CD4-positive, alpha-beta T cell (primary cell): ENCODE measurements around the gene ZRSR2. TPM values are rescaled to one million over a fixed set of nuclear protein-coding genes. Genes with fewer than 3 reads are reported as not detected.
A peak's percentile ranks its signal among the peaks of the same experiment; 100 is the strongest.

Experiments used
- ATAC-seq: fragments of 200-7000 bp; cut with Tn5 transposase; one replicate; pipeline ENCODE4 v1.10.0; 2022; ENCODE audit warnings: mild to moderate bottlenecking; ENCODE audit not compliant: poor library complexity
- CTCF ChIA-PET: fragments of 350-600 bp; sonication (Branson Sonifier 250); formaldehyde crosslinking; loops from one replicate; lab custom pipeline; 2021; ENCODE audit warnings: antibody characterized with exemption, inconsistent platforms; lab: Charles Lee
- POLR2A ChIA-PET: fragments of 350-600 bp; sonication (Branson Sonifier 250); formaldehyde crosslinking; loops from one replicate; lab custom pipeline; 2021; ENCODE audit warnings: antibody characterized with exemption, inconsistent platforms; lab: Charles Lee
- DNase-seq, 14 experiments: peaks; one replicate each; pipeline ENCODE4 v3.0.0-alpha.2; 2013 to 2020; ENCODE audit warnings: mixed read lengths in 2 of 14
- H3K27ac ChIP-seq, 2 donors: one replicate each; pipeline versions ENCODE4 v1.5.1 to v1.7.0; 2013; ENCODE audit warnings: low read length in 2 of 2, low read depth in 1 of 2, mild to moderate bottlenecking in 1 of 2
- H3K27me3 ChIP-seq, 2 experiments: 1 replicate in 1 of 2; 2 replicates in 1 of 2; pipeline versions ENCODE4 v1.6.1 to v1.7.0; 2013; ENCODE audit warnings: low read length in 2 of 2, control low read depth in 1 of 2, mild to moderate bottlenecking in 1 of 2, moderate library complexity in 1 of 2; ENCODE audit not compliant: insufficient read depth in 2 of 2, control insufficient read depth in 1 of 2
- H3K36me3 ChIP-seq: one replicate; pipeline ENCODE4 v1.6.1; 2013; ENCODE audit warnings: low read length, control low read depth; ENCODE audit not compliant: insufficient read depth
- H3K4me1 ChIP-seq: one replicate; pipeline ENCODE4 v1.6.1; 2013; ENCODE audit warnings: low read length, control low read depth; ENCODE audit not compliant: insufficient read depth
- H3K4me3 ChIP-seq: one replicate; pipeline ENCODE4 v1.5.1; 2013; ENCODE audit warnings: mild to moderate bottlenecking, low read length, moderate library complexity
- H3K9me3 ChIP-seq, 2 experiments: 1 replicate in 1 of 2; 2 replicates in 1 of 2; pipeline versions ENCODE4 v1.6.1 to v1.7.0; 2013; ENCODE audit warnings: low read length in 2 of 2, mild to moderate bottlenecking in 2 of 2, control low read depth in 1 of 2, moderate library complexity in 1 of 2; ENCODE audit not compliant: control insufficient read depth in 1 of 2, insufficient read depth in 1 of 2
- H3K27ac Mint-ChIP-seq: one replicate; pipeline ENCODE4 v1.8.0; 2020; ENCODE audit warnings: mixed read lengths
- H3K27me3 Mint-ChIP-seq: one replicate; pipeline ENCODE4 v1.8.0; 2021; ENCODE audit warnings: mixed read lengths
- H3K36me3 Mint-ChIP-seq: one replicate; pipeline ENCODE4 v1.8.0; 2021; ENCODE audit warnings: low read depth, mixed read lengths
- H3K4me1 Mint-ChIP-seq: one replicate; pipeline ENCODE4 v1.8.0; 2021; ENCODE audit warnings: low read depth, mixed read lengths
- H3K4me3 Mint-ChIP-seq: one replicate; pipeline ENCODE4 v1.8.0; 2020; ENCODE audit warnings: mild to moderate bottlenecking, mixed read lengths
- H3K9me3 Mint-ChIP-seq: one replicate; pipeline ENCODE4 v1.8.0; 2020; ENCODE audit warnings: mixed read lengths
- intact Hi-C, 2 experiments: fragments of 100-400 bp; cut with DNase I in 1 of 2; cut with micrococcal nuclease in 1 of 2; formaldehyde crosslinking; loops; one replicate each; pipeline versions ENCODE4 v1.15.1 to v1.9.0; 2023 to 2025; cut with DNase I, micrococcal nuclease
- total RNA-seq, 174 experiments: library from RNA in 2 of 174; stranded (reverse) in 2 of 174; gene quantifications; one replicate each; pipeline ENCODE4 v1.2.3 and lab custom pipeline; 2021 to 2026
- TF ChIP-seq, protein P1 (sequence below): fragments of 200-600 bp; IDR thresholded peaks from one replicate; pipeline ENCODE4 v1.8.0; 2022; ENCODE audit warnings: antibody characterized with exemption, mild to moderate bottlenecking

ZRSR2 gene
- total RNA-seq, 2 experiments from 2014 or later, result 18.4 to 21.1 TPM

DNA sequence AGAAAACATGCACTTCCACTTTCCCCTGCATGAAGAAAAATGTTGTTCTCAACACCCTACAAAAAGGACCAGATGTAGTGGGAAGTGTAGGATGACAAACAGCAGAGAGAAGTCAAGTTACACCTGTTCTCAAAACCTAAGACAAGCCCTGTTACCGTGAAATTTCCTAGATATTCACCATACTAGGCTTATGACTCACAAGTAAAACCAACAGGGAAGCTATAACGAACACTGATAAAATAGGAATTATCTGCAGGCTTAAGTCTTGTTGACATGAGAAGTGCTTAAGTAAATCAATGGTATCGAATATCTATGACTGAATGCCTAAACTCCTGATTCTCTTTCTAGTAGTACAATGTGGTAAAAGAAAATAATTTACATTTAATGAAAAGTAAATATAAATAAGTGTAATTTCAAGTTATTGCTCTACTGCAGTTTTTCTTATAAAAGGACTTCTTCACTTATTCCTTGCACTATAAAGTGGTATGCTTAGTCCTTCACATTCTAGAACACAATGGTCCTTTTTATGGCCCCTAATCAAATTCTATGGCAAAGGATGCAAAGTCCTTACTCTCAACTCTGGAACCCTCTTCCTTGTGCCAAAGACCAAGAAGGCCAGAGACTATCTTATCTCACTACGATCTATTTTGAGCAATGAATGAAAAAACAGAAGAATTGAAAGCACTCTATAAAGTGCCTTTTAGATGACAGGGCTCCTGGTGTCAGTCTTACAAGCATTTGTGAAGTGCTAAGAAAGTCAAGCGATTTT is 44.7 kb downstream of the ZRSR2 start:
- Histone ChIP-seq H3K36me3 (peaks cover 6% of the 10 kb centered on the region), H3K4me3 (no peak overlapping the region), H3K9me3 (no peaks in the 10 kb centered on the region), H3K4me1 (no peaks in the 10 kb centered on the region), H3K27ac (no peak overlapping the region), H3K27me3 (no peaks in the 10 kb centered on the region)
- H3K27me3 Mint-ChIP-seq, result no peaks in the 10 kb centered on the region
- H3K36me3 Mint-ChIP-seq, result peaks cover 2% of the 10 kb centered on the region
- no peaks in the 10 kb centered on the region for H3K9me3 Mint-ChIP-seq
- TF ChIP-seq, protein P1, sequence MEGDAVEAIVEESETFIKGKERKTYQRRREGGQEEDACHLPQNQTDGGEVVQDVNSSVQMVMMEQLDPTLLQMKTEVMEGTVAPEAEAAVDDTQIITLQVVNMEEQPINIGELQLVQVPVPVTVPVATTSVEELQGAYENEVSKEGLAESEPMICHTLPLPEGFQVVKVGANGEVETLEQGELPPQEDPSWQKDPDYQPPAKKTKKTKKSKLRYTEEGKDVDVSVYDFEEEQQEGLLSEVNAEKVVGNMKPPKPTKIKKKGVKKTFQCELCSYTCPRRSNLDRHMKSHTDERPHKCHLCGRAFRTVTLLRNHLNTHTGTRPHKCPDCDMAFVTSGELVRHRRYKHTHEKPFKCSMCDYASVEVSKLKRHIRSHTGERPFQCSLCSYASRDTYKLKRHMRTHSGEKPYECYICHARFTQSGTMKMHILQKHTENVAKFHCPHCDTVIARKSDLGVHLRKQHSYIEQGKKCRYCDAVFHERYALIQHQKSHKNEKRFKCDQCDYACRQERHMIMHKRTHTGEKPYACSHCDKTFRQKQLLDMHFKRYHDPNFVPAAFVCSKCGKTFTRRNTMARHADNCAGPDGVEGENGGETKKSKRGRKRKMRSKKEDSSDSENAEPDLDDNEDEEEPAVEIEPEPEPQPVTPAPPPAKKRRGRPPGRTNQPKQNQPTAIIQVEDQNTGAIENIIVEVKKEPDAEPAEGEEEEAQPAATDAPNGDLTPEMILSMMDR, result no peak
- DNase-seq, result no peak
- ATAC-seq, result no peak
- POLR2A ChIA-PET, result interaction anchor here (1.5 kb wide), 1 partner anchor 44 kb away, joined by 3 read pairs; no protein-coding TSS in a partner anchor
- intact Hi-C loops, result no loop called here
- CTCF ChIA-PET, result no interaction called here
- no peak overlapping the region for H3K27ac Mint-ChIP-seq
- no peaks in the 10 kb centered on the region for H3K4me1 Mint-ChIP-seq
- H3K4me3 Mint-ChIP-seq, result no peak overlapping the region

DNA sequence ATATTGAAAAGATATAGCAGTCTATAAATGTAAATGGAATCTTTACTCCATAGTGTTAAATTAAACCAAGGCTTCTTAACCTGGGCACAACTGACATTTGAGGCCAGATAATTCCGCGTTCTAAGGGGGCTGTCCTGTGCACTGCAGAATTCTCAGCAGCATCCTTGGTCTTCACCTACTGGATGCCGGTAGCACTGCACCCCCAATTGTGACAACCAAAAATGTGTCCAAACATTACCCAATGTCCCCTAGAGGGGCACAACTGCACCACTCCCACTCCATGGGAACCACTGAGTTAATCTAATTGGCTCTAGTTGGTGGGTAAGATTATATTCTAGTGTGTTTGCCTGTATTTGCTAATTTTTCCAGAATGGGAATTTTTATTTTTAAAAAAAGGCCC is 47.7 kb downstream of the ZRSR2 start:
- Mint-ChIP-seq H3K27me3 (no peaks in the 10 kb centered on the region), H3K36me3 (peaks cover 8% of the 10 kb centered on the region), H3K27ac (no peak overlapping the region), H3K4me3 (no peak overlapping the region), H3K9me3 (no peaks in the 10 kb centered on the region), H3K4me1 (no peaks in the 10 kb centered on the region)
- intact Hi-C loops, result no loop called here
- ATAC-seq, result peak; percentile 74
- H3K9me3 ChIP-seq, result no peaks in the 10 kb centered on the region
- H3K4me3 ChIP-seq, result no peak overlapping the region
- peaks cover 10% of the 10 kb centered on the region for H3K36me3 ChIP-seq
- no peaks in the 10 kb centered on the region for H3K4me1 ChIP-seq
- peak in 3 of 14 experiments; percentile 13 to 42 (median 26) for DNase-seq
- ChIA-PET CTCF (interaction anchor here (1.0 kb wide), 1 partner anchor 65 kb away, joined by 3 read pairs; no protein-coding TSS in a partner anchor), POLR2A (no interaction called here)
- TF ChIP-seq, protein P1, result no peak
- no peak overlapping the region for H3K27ac ChIP-seq
- no peaks in the 10 kb centered on the region for H3K27me3 ChIP-seq

DNA sequence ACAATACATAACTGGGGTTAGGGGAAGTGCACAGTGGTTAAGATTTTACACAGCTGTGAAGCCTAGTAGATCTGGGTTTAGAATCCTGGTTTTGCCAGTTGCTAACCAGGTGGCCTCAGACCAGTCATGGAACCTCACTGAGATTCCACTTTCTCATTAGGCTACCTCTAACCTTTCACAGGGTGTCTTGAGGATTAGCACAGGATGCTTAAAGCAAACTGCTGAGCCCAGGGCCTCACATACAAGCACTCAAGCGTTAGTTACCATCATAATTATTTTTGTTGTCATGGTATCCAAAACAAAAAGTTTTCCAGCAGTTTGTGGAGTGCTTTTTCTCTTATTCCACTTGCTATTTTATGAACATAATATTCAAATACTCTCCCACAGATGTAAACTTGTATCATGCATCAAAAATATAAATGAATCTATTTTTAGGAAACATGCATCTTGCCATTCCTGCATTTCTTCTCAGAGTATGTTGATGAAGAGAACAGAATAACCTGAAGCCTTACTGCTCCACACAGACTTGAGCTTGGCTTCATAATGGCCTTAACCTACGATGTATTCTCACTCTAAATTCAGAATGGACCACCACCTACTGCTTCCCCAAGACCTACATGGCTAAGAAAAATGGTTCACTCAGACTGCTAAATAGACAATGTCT is 51.7 kb downstream of the ZRSR2 start:
- peaks cover 23% of the 10 kb centered on the region for H3K36me3 ChIP-seq
- Mint-ChIP-seq H3K4me1 (no peaks in the 10 kb centered on the region), H3K27ac (no peak overlapping the region), H3K4me3 (no peak overlapping the region), H3K36me3 (peaks cover 33% of the 10 kb centered on the region), H3K9me3 (no peaks in the 10 kb centered on the region), H3K27me3 (no peaks in the 10 kb centered on the region)
- ChIA-PET POLR2A (no interaction called here), CTCF (no interaction called here)
- DNase-seq, result no peak
- no peak overlapping the region for H3K4me3 ChIP-seq
- H3K4me1 ChIP-seq, result no peaks in the 10 kb centered on the region
- TF ChIP-seq, protein P1, result no peak
- H3K9me3 ChIP-seq, result no peaks in the 10 kb centered on the region
- no peak for ATAC-seq
- H3K27me3 ChIP-seq, result no peaks in the 10 kb centered on the region
- intact Hi-C loops, result no loop called here
- H3K27ac ChIP-seq, result no peak overlapping the region
